SHP77 (cell line): ENCODE data around the gene HDDC3.

Source experiments
- DNase-seq, 2 experiments: peaks; one replicate each; lab custom pipeline; 2025; lab: John Stamatoyannopoulos, UW

Gene HDDC3

DNA sequence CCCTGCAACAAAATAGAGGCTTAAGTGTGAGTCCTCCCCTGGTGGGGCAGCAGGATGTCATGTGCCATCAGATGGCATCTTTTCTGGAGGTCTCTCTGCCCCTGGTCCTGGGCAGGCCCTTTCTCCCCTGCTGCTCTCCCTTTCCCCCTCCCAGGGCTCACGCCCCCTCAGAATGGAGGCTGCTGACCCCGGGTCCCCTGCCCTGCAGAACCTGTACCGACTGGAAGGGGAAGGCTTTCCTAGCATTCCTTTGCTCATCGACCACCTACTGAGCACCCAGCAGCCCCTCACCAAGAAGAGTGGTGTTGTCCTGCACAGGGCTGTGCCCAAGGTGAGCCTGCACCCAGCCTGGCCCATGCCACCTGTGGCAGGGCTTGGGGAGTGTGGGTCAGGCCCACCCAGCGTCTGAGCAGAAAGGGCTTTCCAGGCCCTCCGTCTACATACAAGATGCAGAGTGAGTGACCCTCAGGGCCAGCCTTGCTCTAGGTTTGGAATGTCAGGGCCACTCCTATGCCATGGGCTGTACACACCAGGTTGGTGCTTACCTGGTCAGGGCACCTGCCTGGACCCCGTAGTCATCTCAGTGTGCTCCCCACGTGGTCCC lies 40.9 kb downstream of the HDDC3 start:
- DNase-seq: no peak

DNA sequence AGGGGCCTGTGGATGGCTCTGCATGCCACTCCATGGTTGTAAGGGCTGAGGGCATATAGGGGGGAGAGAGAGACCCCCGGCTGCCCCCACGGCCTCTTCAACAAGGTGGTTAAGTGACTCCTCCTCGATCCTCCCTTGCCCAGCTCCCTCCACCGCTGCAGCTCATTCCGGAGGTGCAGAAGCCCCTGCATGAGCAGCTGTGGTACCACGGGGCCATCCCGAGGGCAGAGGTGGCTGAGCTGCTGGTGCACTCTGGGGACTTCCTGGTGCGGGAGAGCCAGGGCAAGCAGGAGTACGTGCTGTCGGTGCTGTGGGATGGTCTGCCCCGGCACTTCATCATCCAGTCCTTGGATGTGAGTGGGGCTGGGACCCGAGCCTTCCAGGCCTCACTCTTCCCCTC lies 41.5 kb downstream of the HDDC3 start:
- no peak for DNase-seq

DNA sequence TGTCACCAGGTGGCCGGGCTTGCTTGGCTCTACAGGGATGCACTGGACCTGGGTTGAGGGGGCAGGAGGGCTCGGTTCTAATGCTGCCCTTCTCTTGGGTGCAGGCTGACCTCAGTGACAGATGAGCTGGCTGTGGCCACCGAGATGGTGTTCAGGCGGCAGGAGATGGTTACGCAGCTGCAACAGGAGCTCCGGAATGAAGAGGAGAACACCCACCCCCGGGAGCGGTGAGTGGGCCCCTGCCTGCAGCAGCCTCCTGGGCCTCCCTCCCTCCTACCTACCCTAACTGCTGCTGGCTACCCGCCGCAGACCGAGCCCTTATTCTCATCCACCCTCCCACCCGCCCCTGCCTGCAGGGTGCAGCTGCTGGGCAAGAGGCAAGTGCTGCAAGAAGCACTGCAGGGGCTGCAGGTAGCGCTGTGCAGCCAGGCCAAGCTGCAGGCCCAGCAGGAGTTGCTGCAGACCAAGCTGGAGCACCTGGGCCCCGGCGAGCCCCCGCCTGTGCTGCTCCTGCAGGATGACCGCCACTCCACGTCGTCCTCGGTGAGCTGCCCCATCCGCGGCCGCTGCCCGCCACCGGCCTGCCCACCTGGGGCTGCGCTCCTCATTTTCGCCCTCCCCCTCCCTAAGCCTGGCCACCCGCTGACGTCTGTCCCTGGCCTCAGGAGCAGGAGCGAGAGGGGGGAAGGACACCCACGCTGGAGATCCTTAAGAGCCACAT lies 42.5 kb downstream of the HDDC3 start:
- no peak for DNase-seq

DNA sequence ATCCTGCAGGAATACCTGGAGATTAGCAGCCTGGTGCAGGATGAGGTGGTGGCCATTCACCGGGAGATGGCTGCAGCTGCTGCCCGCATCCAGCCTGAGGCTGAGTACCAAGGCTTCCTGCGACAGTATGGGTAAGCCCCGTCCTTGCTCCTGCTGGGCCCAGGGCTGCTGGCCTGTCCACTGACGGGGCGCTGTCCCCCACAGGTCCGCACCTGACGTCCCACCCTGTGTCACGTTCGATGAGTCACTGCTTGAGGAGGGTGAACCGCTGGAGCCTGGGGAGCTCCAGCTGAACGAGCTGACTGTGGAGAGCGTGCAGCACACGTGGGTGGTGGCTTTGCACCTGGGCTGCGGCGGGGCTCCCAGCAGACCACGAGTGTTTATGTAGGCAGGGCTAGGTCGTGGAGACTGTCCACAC lies 43.0 kb downstream of the HDDC3 start:
- no peak for DNase-seq

DNA sequence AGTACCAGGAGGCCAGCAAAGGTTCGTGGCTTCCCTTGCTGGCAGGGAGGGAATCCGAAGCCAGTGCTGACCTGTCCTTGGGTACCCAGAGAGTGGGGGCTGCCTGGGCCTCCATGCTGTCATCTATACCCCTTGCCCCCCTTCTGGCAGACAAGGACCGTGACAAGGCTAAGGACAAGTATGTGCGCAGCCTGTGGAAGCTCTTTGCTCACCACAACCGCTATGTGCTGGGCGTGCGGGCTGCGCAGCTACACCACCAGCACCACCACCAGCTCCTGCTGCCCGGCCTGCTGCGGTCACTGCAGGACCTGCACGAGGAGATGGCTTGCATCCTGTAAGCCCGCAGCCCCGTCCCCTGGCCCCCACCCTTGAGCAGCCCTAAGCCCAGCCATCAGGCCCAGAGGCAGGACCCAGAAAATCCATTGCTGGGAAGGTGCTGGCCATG lies 45.3 kb downstream of the HDDC3 start:
- no peak for DNase-seq

DNA sequence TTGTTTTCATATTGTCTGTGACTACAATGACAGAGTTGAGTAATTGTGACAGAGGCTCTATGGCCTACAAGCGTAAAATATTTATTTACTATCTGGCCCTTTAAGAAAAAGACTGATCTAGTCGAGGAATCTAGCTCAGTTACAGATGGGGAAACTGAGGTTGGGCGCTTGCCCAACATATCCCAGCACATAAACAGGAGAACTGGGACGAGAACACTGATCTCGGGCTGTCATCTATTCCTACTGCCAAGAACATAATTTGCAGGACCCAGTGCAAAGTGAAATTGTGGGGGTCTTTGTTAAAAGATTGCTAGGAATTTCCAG lies 46.1 kb downstream of the HDDC3 start:
- no peak for DNase-seq

DNA sequence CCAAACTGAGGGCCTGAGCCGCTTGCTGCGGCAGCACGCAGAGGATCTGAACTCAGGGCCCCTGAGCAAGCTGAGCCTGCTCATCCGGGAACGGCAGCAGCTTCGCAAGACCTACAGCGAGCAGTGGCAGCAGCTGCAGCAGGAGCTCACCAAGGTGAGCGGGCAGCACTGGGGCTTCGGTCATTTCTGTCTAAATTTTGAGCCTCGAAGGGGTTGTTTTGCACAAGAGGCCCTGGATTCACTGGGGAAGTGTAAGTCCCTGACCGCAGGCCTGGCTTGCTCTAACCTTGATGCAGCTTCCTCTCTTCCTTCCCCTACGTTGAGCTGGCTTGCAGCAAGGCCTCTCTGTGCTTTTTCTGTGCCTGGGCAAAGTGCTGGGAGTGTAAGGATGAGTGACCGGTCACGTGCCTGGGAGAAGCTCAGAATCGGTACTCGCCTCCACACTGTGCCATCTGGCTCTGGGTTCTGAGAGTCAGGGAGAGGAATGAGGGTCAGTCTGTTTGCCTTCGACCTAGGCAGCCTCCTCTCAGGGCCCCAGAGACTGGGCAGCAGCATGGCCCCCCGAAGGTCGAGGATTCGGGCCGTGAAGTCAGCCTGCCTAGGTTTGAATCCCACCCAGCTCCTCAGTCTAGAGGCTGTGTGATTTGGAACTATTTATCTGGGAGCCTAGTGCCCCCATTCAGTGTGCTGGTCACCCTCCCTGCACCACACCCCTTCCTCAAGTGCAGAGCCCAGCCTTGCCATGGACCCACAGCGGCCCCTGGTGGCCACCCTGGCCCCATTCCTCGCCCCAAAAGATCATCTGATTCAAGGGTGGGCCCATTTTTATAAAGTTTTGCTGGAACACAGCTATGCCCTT lies 46.7 kb downstream of the HDDC3 start:
- DNase-seq: peak; percentile 46

DNA sequence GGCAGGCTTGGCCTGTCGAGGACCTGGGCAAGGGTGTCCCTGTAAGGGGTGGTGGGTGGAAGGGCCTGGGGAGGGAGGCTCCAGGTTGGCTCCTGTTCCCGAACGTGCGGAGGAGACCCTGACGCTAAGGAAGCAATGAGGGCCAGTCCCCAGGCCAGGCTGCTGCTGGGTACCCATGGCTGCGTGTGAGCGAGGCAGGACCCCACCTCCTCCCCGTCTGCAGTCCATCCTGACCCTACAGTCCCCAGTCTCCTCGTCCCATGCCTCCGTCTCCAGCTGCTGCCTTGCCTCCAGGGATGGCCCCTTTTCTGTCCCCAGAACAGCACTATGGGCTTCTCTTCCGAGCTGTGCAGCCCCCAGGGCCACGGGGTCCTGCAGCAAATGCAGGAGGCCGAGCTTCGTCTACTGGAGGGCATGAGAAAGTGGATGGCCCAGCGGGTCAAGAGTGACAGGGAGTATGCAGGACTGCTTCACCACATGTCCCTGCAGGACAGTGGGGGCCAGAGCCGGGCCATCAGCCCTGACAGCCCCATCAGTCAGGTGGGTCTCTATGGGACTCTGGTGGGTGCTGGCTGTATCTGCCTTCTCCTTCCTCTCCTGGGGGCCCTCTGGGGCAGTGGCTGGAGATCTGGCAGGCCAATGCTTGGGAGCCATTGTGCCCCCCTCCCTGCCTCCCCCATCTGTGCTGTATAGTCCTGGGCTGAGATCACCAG lies 47.5 kb downstream of the HDDC3 start:
- no peak for DNase-seq

DNA sequence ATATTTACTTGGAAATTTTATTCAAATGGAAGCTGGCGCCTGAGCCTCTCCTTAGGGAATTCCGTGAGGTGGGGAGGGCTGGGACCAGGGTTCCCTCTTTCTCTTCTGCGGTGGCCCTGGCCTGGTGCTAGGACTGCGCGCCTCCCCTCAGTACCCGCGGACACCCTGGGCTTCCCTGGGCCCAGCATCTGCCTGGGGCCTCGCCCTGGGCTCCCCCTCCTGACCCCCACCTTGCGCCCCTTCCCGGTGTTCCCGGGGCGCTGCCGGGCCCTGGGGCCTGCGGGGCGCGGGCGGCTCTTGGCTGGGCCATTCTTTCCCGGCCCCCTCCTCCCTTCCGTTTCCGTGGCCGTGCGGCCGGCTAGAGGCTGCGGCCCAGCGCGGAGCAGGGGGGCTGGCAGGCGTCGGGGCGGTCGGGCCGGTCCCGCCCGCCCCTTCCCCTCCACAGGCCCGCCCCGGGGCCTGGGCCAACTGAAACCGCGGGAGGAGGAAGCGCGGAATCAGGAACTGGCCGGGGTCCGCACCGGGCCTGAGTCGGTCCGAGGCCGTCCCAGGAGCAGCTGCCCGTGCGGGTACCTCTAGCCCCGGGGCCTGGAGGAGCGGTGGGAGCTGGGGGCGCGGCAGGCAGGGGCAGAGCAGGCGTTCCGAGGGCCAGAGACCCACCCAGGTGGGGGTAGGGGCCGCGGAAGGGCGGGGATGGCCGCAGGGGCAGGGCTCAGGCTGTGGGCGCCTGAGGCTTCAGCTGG lies 48.2 kb downstream of the HDDC3 start, which contains the start of gene FES:
TSS of gene FES (plus strand) at position 529 of the 743 bp plus-strand sequence. CDS start 542 bp downstream, outside the sequence.
- DNase-seq: no peak

DNA sequence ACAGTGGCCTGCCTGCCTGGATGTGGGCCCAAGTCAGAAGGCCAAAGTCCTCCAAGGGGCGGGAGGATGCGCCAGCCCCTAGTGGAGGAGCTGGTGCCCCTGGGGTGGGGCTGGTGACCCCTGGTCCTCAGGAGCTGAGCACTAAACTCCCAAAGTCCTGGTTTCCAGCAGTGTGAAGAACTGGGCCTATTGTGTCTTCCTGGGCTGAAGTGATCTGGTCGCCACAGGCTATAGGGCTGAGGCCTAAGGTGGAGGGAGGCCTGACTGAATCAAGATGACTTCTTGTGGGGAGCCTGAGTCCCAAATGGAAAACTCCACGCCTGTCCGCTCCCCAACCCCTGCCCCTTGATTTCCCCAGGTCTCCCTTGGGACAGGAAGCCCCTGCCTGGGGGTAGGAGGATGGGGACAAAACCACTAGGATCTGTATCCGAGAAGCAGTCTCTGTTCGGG lies 48.8 kb downstream of the HDDC3 start:
- no peak for DNase-seq

DNA sequence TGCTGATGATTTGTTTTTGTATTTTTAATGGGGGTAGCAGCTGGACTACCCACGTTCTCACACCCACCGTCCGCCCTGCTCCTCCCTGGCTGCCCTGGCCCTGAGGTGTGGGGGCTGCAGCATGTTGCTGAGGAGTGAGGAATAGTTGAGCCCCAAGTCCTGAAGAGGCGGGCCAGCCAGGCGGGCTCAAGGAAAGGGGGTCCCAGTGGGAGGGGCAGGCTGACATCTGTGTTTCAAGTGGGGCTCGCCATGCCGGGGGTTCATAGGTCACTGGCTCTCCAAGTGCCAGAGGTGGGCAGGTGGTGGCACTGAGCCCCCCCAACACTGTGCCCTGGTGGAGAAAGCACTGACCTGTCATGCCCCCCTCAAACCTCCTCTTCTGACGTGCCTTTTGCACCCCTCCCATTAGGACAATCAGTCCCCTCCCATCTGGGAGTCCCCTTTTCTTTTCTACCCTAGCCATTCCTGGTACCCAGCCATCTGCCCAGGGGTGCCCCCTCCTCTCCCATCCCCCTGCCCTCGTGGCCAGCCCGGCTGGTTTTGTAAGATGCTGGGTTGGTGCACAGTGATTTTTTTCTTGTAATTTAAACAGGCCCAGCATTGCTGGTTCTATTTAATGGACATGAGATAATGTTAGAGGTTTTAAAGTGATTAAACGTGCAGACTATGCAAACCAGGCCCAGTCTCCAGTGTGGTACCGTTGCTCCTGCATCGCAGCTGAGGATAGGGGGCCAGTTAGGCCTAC lies 49.4 kb downstream of the HDDC3 start:
- DNase-seq: no peak

DNA sequence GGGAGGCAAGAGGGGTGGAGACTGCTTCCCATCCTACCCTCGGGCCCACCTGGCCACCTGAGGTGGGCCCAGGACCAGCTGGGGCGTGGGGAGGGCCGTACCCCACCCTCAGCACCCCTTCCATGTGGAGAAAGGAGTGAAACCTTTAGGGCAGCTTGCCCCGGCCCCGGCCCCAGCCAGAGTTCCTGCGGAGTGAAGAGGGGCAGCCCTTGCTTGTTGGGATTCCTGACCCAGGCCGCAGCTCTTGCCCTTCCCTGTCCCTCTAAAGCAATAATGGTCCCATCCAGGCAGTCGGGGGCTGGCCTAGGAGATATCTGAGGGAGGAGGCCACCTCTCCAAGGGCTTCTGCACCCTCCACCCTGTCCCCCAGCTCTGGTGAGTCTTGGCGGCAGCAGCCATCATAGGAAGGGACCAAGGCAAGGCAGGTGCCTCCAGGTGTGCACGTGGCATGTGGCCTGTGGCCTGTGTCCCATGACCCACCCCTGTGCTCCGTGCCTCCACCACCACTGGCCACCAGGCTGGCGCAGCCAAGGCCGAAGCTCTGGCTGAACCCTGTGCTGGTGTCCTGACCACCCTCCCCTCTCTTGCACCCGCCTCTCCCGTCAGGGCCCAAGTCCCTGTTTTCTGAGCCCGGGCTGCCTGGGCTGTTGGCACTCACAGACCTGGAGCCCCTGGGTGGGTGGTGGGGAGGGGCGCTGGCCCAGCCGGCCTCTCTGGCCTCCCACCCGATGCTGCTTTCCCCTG lies 50.2 kb downstream of the HDDC3 start:
- no peak for DNase-seq

DNA sequence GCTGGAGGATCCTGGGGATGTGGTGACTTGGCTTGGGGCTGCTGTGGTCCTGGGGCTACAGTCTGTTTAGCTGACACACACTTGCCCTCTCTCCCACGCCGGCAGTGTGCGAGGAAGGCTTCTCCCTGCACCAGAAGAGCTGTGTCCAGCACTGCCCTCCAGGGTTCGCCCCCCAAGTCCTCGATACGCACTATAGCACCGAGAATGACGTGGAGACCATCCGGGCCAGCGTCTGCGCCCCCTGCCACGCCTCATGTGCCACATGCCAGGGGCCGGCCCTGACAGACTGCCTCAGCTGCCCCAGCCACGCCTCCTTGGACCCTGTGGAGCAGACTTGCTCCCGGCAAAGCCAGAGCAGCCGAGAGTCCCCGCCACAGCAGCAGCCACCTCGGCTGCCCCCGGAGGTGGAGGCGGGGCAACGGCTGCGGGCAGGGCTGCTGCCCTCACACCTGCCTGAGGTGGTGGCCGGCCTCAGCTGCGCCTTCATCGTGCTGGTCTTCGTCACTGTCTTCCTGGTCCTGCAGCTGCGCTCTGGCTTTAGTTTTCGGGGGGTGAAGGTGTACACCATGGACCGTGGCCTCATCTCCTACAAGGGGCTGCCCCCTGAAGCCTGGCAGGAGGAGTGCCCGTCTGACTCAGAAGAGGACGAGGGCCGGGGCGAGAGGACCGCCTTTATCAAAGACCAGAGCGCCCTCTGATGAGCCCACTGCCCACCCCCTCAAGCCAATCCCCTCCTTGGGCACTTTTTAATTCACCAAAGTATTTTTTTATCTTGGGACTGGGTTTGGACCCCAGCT lies 51.0 kb downstream of the HDDC3 start:
- no peak for DNase-seq

DNA sequence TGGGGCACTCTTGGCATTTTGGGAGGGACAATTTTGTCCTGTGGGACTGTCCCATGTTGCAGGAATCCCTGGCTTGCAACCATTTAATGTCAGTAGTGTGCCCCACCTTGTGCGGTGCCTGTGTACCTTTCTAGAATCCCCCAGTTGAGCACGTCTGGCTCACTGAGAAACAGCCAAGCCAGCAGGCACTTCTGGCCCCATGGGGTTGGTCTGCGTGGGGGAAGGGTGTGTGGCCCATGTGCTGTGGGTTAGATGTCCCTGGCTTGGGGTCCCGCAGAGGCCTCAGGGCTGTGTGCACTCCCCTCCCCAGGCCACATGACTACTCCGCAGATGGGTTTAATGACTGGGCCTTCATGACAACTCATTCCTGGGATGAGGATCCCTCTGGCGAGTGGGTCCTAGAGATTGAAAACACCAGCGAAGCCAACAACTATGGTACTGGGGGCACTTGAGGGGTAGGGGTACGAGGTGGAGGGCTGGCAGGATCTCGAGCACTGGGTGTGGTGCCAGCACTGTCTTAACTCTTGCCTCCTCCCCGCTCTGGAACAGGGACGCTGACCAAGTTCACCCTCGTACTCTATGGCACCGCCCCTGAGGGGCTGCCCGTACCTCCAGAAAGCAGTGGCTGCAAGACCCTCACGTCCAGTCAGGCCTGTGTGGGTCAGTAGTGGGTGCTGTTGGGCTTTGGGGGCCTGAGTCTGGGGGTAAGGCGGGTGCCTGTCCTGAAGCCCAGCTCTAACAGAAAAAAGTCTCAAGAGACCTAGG lies 51.8 kb downstream of the HDDC3 start:
- DNase-seq: no peak
